Measurements from ENCODE around the gene TMEM150A.

GRCh38 chr2:85598594-85599340, 3.7 kb downstream of the TMEM150A start:
- TF ChIP-seq, protein P1, sequence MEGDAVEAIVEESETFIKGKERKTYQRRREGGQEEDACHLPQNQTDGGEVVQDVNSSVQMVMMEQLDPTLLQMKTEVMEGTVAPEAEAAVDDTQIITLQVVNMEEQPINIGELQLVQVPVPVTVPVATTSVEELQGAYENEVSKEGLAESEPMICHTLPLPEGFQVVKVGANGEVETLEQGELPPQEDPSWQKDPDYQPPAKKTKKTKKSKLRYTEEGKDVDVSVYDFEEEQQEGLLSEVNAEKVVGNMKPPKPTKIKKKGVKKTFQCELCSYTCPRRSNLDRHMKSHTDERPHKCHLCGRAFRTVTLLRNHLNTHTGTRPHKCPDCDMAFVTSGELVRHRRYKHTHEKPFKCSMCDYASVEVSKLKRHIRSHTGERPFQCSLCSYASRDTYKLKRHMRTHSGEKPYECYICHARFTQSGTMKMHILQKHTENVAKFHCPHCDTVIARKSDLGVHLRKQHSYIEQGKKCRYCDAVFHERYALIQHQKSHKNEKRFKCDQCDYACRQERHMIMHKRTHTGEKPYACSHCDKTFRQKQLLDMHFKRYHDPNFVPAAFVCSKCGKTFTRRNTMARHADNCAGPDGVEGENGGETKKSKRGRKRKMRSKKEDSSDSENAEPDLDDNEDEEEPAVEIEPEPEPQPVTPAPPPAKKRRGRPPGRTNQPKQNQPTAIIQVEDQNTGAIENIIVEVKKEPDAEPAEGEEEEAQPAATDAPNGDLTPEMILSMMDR (IDR thresholded peaks at IDR 0.05) = no peak
- no peak for TF ChIP-seq POLR2A (IDR thresholded peaks at IDR 0.05)

Measured in testis (tissue), 2 donors.